ENCODE measurements around the gene ZNF607.

ZNF607 gene

GRCh38 chr19:37716140-37716539 is 3.4 kb downstream of the ZNF607 start:
- Histone ChIP-seq H3K79me2 (ENCODE audit: insufficient read depth, low read length) (peaks cover 16% of the 10 kb centered on the region), H3K4me3 (ENCODE audit: low read depth, low read length, poor library complexity, severe bottlenecking) (no peak overlapping the region), H3K9me3 (ENCODE audit: low read length) (peaks cover 21% of the 10 kb centered on the region), H3K4me1 (ENCODE audit: insufficient read depth, low read length, severe bottlenecking) (peaks cover 16% of the 10 kb centered on the region), H3K27me3 (ENCODE audit: insufficient read depth, low read length) (no peaks in the 10 kb centered on the region), H3K9me2 (ENCODE audit: low read depth, low read length) (no peaks in the 10 kb centered on the region), H3K27ac (ENCODE audit: low read depth, low read length, poor library complexity, severe bottlenecking) (no peak overlapping the region), H3K36me3 (ENCODE audit: insufficient read depth, low read length) (peaks cover 63% of the 10 kb centered on the region), H3K9ac (ENCODE audit: low read length) (no peak overlapping the region), H3F3A (ENCODE audit: insufficient read depth, low read length) (no peaks in the 10 kb centered on the region), H3K4me2 (ENCODE audit: low read length) (no peak overlapping the region), H4K20me1 (ENCODE audit: insufficient read depth, low read length) (no peaks in the 10 kb centered on the region), H2AFZ (ENCODE audit: low read length) (no peak overlapping the region)
- TF ChIP-seq EZH2 (IDR thresholded peaks at IDR 0.05; ENCODE audit: borderline replicate concordance, low read length) (no peak), CTCF (IDR thresholded peaks at IDR 0.05; ENCODE audit: low read length) (no peak)

GRCh38 chr19:37706052-37706605 is 13.4 kb downstream of the ZNF607 start:
- Histone ChIP-seq H2AFZ (ENCODE audit: low read length) (no peak overlapping the region), H3K27ac (ENCODE audit: low read depth, low read length, poor library complexity, severe bottlenecking) (no peak overlapping the region), H3K27me3 (ENCODE audit: insufficient read depth, low read length) (no peaks in the 10 kb centered on the region), H3K4me2 (ENCODE audit: low read length) (no peak overlapping the region), H3F3A (ENCODE audit: insufficient read depth, low read length) (no peaks in the 10 kb centered on the region), H3K36me3 (ENCODE audit: insufficient read depth, low read length) (peaks cover 97% of the 10 kb centered on the region), H3K9me2 (ENCODE audit: low read depth, low read length) (no peaks in the 10 kb centered on the region), H3K9me3 (ENCODE audit: low read length) (peaks cover 14% of the 10 kb centered on the region), H4K20me1 (ENCODE audit: insufficient read depth, low read length) (no peaks in the 10 kb centered on the region), H3K9ac (ENCODE audit: low read length) (no peak overlapping the region), H3K4me3 (ENCODE audit: low read depth, low read length, poor library complexity, severe bottlenecking) (no peak overlapping the region), H3K4me1 (ENCODE audit: insufficient read depth, low read length, severe bottlenecking) (no peaks in the 10 kb centered on the region), H3K79me2 (ENCODE audit: insufficient read depth, low read length) (no peaks in the 10 kb centered on the region)
- TF ChIP-seq EZH2 (IDR thresholded peaks at IDR 0.05; ENCODE audit: borderline replicate concordance, low read length): no peak
- no peak for TF ChIP-seq CTCF (IDR thresholded peaks at IDR 0.05; ENCODE audit: low read length)

DNA sequence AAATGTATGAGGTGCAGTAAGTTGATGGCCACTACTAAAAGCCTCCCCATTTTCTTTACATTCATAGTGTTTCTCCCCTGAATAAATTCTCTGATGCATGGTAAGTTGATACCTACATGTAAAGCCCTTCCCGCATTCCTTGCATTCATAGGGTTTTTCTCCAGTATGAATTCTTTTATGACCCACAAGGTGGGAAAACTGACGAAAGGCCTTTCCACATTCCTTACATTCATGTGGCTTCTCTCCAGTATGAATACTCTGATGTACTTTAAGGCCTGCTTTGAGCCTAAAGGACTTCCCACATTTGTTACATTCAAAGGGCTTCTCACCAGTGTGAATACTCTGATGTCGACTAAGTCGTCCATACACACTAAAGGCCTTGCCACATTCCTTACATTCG is 20.5 kb downstream of the ZNF607 start:
- no peaks in the 10 kb centered on the region for H4K20me1 ChIP-seq (ENCODE audit: insufficient read depth, low read length)
- H2AFZ ChIP-seq (ENCODE audit: low read length): no peak overlapping the region
- no peak overlapping the region for H3K4me3 ChIP-seq (ENCODE audit: low read depth, low read length, poor library complexity, severe bottlenecking)
- H3K27ac ChIP-seq (ENCODE audit: low read depth, low read length, poor library complexity, severe bottlenecking): no peak overlapping the region
- H3K9ac ChIP-seq (ENCODE audit: low read length): no peak overlapping the region
- no peaks in the 10 kb centered on the region for H3K27me3 ChIP-seq (ENCODE audit: insufficient read depth, low read length)
- TF ChIP-seq CTCF (IDR thresholded peaks at IDR 0.05; ENCODE audit: low read length) (no peak), EZH2 (IDR thresholded peaks at IDR 0.05; ENCODE audit: borderline replicate concordance, low read length) (no peak)
- peaks cover 25% of the 10 kb centered on the region for H3K9me3 ChIP-seq (ENCODE audit: low read length)
- no peaks in the 10 kb centered on the region for H3K79me2 ChIP-seq (ENCODE audit: insufficient read depth, low read length)
- H3K4me2 ChIP-seq (ENCODE audit: low read length): no peak overlapping the region
- peaks cover 74% of the 10 kb centered on the region for H3K36me3 ChIP-seq (ENCODE audit: insufficient read depth, low read length)
- H3F3A ChIP-seq (ENCODE audit: insufficient read depth, low read length): no peaks in the 10 kb centered on the region
- no peaks in the 10 kb centered on the region for H3K9me2 ChIP-seq (ENCODE audit: low read depth, low read length)
- no peaks in the 10 kb centered on the region for H3K4me1 ChIP-seq (ENCODE audit: insufficient read depth, low read length, severe bottlenecking)

Data from OCI-LY1 (cell line).